ENCODE results near the gene MS4A1. TPM values are rescaled to one million over a fixed set of nuclear protein-coding genes. Genes with fewer than 3 reads are reported as not detected.

The MS4A1 gene
- total RNA-seq, 4 donors from 2014 or later, result 32.2 to 49.4 TPM; not detected in 2

GRCh38 chr11:60469723-60470122 is 14.1 kb downstream of the MS4A1 start:
- DNase-seq, result no peak
- Histone ChIP-seq H3K27me3 (no peaks in the 10 kb centered on the region), H3K36me3 (no peaks in the 10 kb centered on the region), H3K9me3 (no peaks in the 10 kb centered on the region), H3K4me3 (no peak overlapping the region), H3K4me1 (no peaks in the 10 kb centered on the region), H3K27ac (no peak overlapping the region)
- intact Hi-C loops (cut with DNase I; ENCODE audit: low total_unique reads), result loop anchor here (5.0 kb wide), 1 partner anchor 1082 kb away; no protein-coding TSS in a partner anchor
- in situ Hi-C loops (cut with MboI; ENCODE audit: low pct_ligation_motif_present in 1 of 4, low pct_unique_long_range_greater_than_20kb in 1 of 4, low sequenced_read_pairs in 3 of 4), result no loop called here
- TF ChIP-seq POLR2AphosphoS5 (IDR thresholded peaks at IDR 0.05) (no peak), CTCF (IDR thresholded peaks at IDR 0.05) (no peak), POLR2A (IDR thresholded peaks at IDR 0.05) (no peak)
- 75% methylated on average over 2 of the region's 2 CpGs for WGBS, 2 donors (ENCODE audit: low coverage in 1 of 2)

GRCh38 chr11:60477035-60477445 is 21.4 kb downstream of the MS4A1 start:
- WGBS, 2 donors (ENCODE audit: low coverage in 1 of 2), result 58 to 73% methylated on average over 6 of the region's 6 CpGs

GRCh38 chr11:60482361-60482760 is 26.7 kb downstream of the MS4A1 start:
- TF ChIP-seq CTCF (IDR thresholded peaks at IDR 0.05) (no peak), POLR2AphosphoS5 (IDR thresholded peaks at IDR 0.05) (no peak), EP300 (IDR thresholded peaks at IDR 0.05; ENCODE audit: low read depth) (no peak), POLR2A (IDR thresholded peaks at IDR 0.05) (no peak)
- 39 to 57% methylated on average over 2 of the region's 2 CpGs for WGBS, 2 donors (ENCODE audit: low coverage in 1 of 2)
- intact Hi-C loops (cut with DNase I; ENCODE audit: low total_unique reads), result no loop called here
- in situ Hi-C loops (cut with MboI; ENCODE audit: low pct_ligation_motif_present in 1 of 4, low pct_unique_long_range_greater_than_20kb in 1 of 4, low sequenced_read_pairs in 3 of 4), result loop anchor here in 1 of 4 donors (10.0 kb wide), 1 partner anchor 118 kb away; no protein-coding TSS in a partner anchor
- no peak overlapping the region for H3K4me3 ChIP-seq
- no peak overlapping the region for H3K27ac ChIP-seq
- no peaks in the 10 kb centered on the region for H3K27me3 ChIP-seq
- no peaks in the 10 kb centered on the region for H3K36me3 ChIP-seq
- H3K9me3 ChIP-seq, result no peaks in the 10 kb centered on the region
- no peaks in the 10 kb centered on the region for H3K4me1 ChIP-seq
- no peak for DNase-seq

More at GRCh38 chr11:60477035-60477445, 21.4 kb downstream of the MS4A1 start:
- peak; percentile 10 for TF ChIP-seq EP300 (IDR thresholded peaks at IDR 0.05; ENCODE audit: low read depth)
- TF ChIP-seq POLR2A (IDR thresholded peaks at IDR 0.05), result no peak
- TF ChIP-seq CTCF (IDR thresholded peaks at IDR 0.05), result no peak
- in situ Hi-C loops (cut with MboI; ENCODE audit: low pct_ligation_motif_present in 1 of 4, low pct_unique_long_range_greater_than_20kb in 1 of 4, low sequenced_read_pairs in 3 of 4) (no loop called here), intact Hi-C loops (cut with DNase I; ENCODE audit: low total_unique reads) (no loop called here)
- H3K4me3 ChIP-seq, result no peak overlapping the region
- DNase-seq, result no peak
- no peaks in the 10 kb centered on the region for H3K27me3 ChIP-seq
- H3K4me1 ChIP-seq, result no peaks in the 10 kb centered on the region
- no peaks in the 10 kb centered on the region for H3K36me3 ChIP-seq
- H3K27ac ChIP-seq, result no peak overlapping the region
- H3K9me3 ChIP-seq, result no peaks in the 10 kb centered on the region

GRCh38 chr11:60485987-60486386 is 30.3 kb downstream of the MS4A1 start:
- TF ChIP-seq EP300 (IDR thresholded peaks at IDR 0.05; ENCODE audit: low read depth) (no peak), CTCF (IDR thresholded peaks at IDR 0.05) (peak; percentile 26 to 57 (median 36))
- H3K4me3 ChIP-seq, result no peak overlapping the region
- in situ Hi-C loops (cut with MboI; ENCODE audit: low pct_ligation_motif_present in 1 of 4, low pct_unique_long_range_greater_than_20kb in 1 of 4, low sequenced_read_pairs in 3 of 4) (loop anchor here in 1 of 4 donors (10.0 kb wide), 1 partner anchor 121 kb away; no protein-coding TSS in a partner anchor), intact Hi-C loops (cut with DNase I; ENCODE audit: low total_unique reads) (no loop called here)
- no peaks in the 10 kb centered on the region for H3K36me3 ChIP-seq
- no peak overlapping the region for H3K27ac ChIP-seq
- H3K4me1 ChIP-seq, result no peaks in the 10 kb centered on the region
- DNase-seq, result peak; percentile 34
- H3K27me3 ChIP-seq, result no peaks in the 10 kb centered on the region
- H3K9me3 ChIP-seq, result no peaks in the 10 kb centered on the region
- WGBS, 2 donors (ENCODE audit: low coverage in 1 of 2), result 75 to 97% methylated on average over 5 of the region's 5 CpGs
